Trophoblast cell (in vitro differentiated cells and primary cell): ENCODE measurements around the gene ROR1.
A peak's percentile ranks its signal among the peaks of the same experiment; 100 is the strongest.

Source experiments
- DNase-seq, 2 donors: peaks; one replicate each; pipeline ENCODE4 v3.0.0-alpha.2; 2016
- H2AFZ ChIP-seq: 2 replicates; pipeline ENCODE4 v1.6.1; 2013; ENCODE audit warnings: low read length, moderate library complexity, mild to moderate bottlenecking; ENCODE audit not compliant: insufficient read depth, poor library complexity
- H2AK5ac ChIP-seq: 2 replicates; pipeline ENCODE4 v1.6.1; 2013; ENCODE audit warnings: mild to moderate bottlenecking, low read length
- H2BK120ac ChIP-seq: 2 replicates; pipeline ENCODE4 v1.6.1; 2013; ENCODE audit warnings: low read length, mild to moderate bottlenecking, moderate library complexity; ENCODE audit not compliant: insufficient read depth, poor library complexity
- H2BK12ac ChIP-seq: 2 replicates; pipeline ENCODE4 v1.6.1; 2013; ENCODE audit warnings: mild to moderate bottlenecking, low read length, moderate library complexity
- H2BK5ac ChIP-seq: 2 replicates; pipeline ENCODE4 v1.6.1; 2013; ENCODE audit warnings: low read length, low read depth, moderate library complexity, mild to moderate bottlenecking; ENCODE audit not compliant: poor library complexity
- H3K14ac ChIP-seq: 2 replicates; pipeline ENCODE4 v1.6.1; 2013; ENCODE audit warnings: mild to moderate bottlenecking, low read length
- H3K18ac ChIP-seq: 2 replicates; pipeline ENCODE4 v1.6.1; 2013; ENCODE audit warnings: mild to moderate bottlenecking, low read length
- H3K23ac ChIP-seq: 2 replicates; pipeline ENCODE4 v1.6.1; 2013; ENCODE audit warnings: low read length
- H3K27ac ChIP-seq: 2 replicates; pipeline ENCODE4 v1.5.1; 2013; ENCODE audit warnings: low read depth, mild to moderate bottlenecking, inconsistent platforms, low read length, moderate library complexity
- H3K27me3 ChIP-seq: 2 replicates; pipeline ENCODE4 v1.6.1; 2013; ENCODE audit warnings: inconsistent platforms, mild to moderate bottlenecking, low read length, moderate library complexity; ENCODE audit not compliant: insufficient read depth
- H3K36me3 ChIP-seq, 2 experiments: 1 replicate in 1 of 2; 2 replicates in 1 of 2; pipeline ENCODE4 v1.6.1; 2013; ENCODE audit warnings: low read length in 2 of 2, mild to moderate bottlenecking in 2 of 2, moderate library complexity in 1 of 2; ENCODE audit not compliant: insufficient read depth in 2 of 2, control insufficient read depth in 1 of 2
- H3K4ac ChIP-seq: 2 replicates; pipeline ENCODE4 v1.6.1; 2013; ENCODE audit warnings: low read depth, mild to moderate bottlenecking, low read length, moderate library complexity
- H3K4me1 ChIP-seq, 2 experiments: 1 replicate in 1 of 2; 2 replicates in 1 of 2; pipeline ENCODE4 v1.6.1; 2013; ENCODE audit warnings: low read length in 2 of 2, mild to moderate bottlenecking in 2 of 2, moderate library complexity in 1 of 2; ENCODE audit not compliant: insufficient read depth in 2 of 2, control insufficient read depth in 1 of 2
- H3K4me2 ChIP-seq: 2 replicates; pipeline ENCODE4 v1.6.1; 2013; ENCODE audit warnings: inconsistent platforms, mild to moderate bottlenecking, low read length, moderate library complexity
- H3K4me3 ChIP-seq: 2 replicates; pipeline ENCODE4 v1.5.1; 2013; ENCODE audit warnings: mild to moderate bottlenecking, low read depth, low read length, inconsistent platforms
- H3K79me1 ChIP-seq: one replicate; pipeline ENCODE4 v1.6.1; 2013; ENCODE audit warnings: low read length
- H3K79me2 ChIP-seq: 2 replicates; pipeline ENCODE4 v1.6.1; 2013; ENCODE audit warnings: low read length, mild to moderate bottlenecking; ENCODE audit not compliant: control insufficient read depth, insufficient read depth, poor library complexity
- H3K9ac ChIP-seq: 2 replicates; pipeline ENCODE4 v1.6.1; 2013; ENCODE audit warnings: mild to moderate bottlenecking, low read length
- H3K9me3 ChIP-seq: 2 replicates; pipeline ENCODE4 v1.6.1; 2013; ENCODE audit warnings: low read depth, mild to moderate bottlenecking, control low read depth, inconsistent platforms, low read length; ENCODE audit not compliant: insufficient read depth
- H4K12ac ChIP-seq: 2 replicates; pipeline ENCODE4 v1.6.1; 2013; ENCODE audit warnings: low read depth, mild to moderate bottlenecking, low read length, moderate library complexity
- H4K8ac ChIP-seq: 2 replicates; pipeline ENCODE4 v1.6.1; 2013; ENCODE audit warnings: low read depth, mild to moderate bottlenecking, low read length, moderate library complexity
- H4K91ac ChIP-seq: one replicate; pipeline ENCODE4 v1.6.1; 2013; ENCODE audit warnings: low read depth, mild to moderate bottlenecking, low read length, moderate library complexity
- WGBS: extraction: QIAGEN DNeasy Blood & Tissue Kit; methylation state at CpG from one replicate; pipeline ENCODE4 v1.1.7; 2013; ENCODE audit warnings: missing lambda C conversion rate; ENCODE audit not compliant: insufficient read length, insufficient coverage; ENCODE audit errors: extremely low coverage; 5-methylcytosine and 5-hydroxymethylcytosine counted together

Gene ROR1

DNA sequence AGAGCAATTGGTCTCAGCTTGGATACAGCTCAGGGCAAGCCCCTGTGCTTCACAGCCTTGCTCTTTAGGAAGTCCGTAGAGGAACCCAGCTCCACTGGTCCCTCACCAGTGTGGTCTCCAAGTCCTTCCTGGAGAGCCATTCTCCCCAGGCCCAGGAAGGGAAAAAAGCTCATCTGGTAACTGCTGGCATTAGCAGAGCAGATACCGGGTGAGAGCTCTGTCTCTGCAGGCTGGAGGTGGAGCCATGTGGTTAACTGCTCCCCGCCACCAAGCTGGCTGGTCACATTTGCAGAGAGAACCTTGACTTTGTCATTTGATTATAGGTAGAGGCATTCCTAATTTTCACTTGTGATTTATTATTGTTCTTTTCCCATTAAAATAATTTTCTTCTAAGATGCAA lies 169.6 kb downstream of the ROR1 start:
- H3K27me3 ChIP-seq = no peaks in the 10 kb centered on the region
- no peak overlapping the region for H3K23ac ChIP-seq
- peaks cover 2% of the 10 kb centered on the region for H3K79me1 ChIP-seq
- H3K27ac ChIP-seq = no peak overlapping the region
- no peak overlapping the region for H3K4me3 ChIP-seq
- H3K4me2 ChIP-seq = no peak overlapping the region
- WGBS = no CpG with 5 or more reads among the region's 3 CpGs
- no peak overlapping the region for H4K12ac ChIP-seq
- no peak overlapping the region for H3K4ac ChIP-seq
- no peak overlapping the region for H2BK5ac ChIP-seq
- H3K36me3 ChIP-seq = no peaks in the 10 kb centered on the region
- H3K79me2 ChIP-seq = no peaks in the 10 kb centered on the region
- H2AFZ ChIP-seq = peak overlapping the region; percentile 1
- no peak overlapping the region for H2AK5ac ChIP-seq
- peak overlapping the region; percentile 12 for H2BK12ac ChIP-seq
- H4K91ac ChIP-seq = peak overlapping the region; percentile 5
- peak overlapping the region; percentile 27 for H3K14ac ChIP-seq
- no peak for DNase-seq
- no peak overlapping the region for H2BK120ac ChIP-seq
- peak overlapping the region; percentile 22 for H3K18ac ChIP-seq
- H3K4me1 ChIP-seq = peaks cover 6 to 13% of the 10 kb centered on the region in 2 experiments
- H3K9ac ChIP-seq = no peak overlapping the region
- H4K8ac ChIP-seq = no peak overlapping the region
- no peaks in the 10 kb centered on the region for H3K9me3 ChIP-seq

DNA sequence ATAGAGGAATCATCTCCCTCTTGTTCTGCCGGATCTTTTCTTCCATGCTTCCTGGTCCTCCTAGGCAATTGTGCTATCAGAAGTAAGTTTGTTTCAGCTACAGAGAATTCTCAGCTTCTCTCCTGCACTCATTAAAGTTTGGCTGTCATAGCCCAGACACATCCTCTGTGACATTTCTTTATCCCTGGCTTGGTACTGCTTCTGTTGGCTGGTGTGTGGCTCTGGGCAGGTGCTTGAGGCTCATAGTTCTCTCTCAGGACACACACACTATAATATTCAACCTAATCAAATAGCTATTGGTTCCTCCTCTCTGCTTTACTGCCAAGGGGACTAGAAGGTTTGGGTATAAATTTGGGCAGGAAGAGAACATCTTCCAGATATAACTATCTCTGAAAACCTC lies 172.1 kb downstream of the ROR1 start:
- Histone ChIP-seq H2AK5ac (no peak overlapping the region), H3K9ac (no peak overlapping the region), H3K4me1 (peaks cover 8 to 14% of the 10 kb centered on the region in 2 experiments), H2AFZ (no peak overlapping the region), H2BK12ac (no peak overlapping the region), H3K79me2 (no peaks in the 10 kb centered on the region), H3K79me1 (peaks cover 3% of the 10 kb centered on the region), H4K12ac (no peak overlapping the region), H3K9me3 (no peaks in the 10 kb centered on the region), H3K18ac (no peak overlapping the region), H3K4me2 (no peak overlapping the region), H3K36me3 (no peaks in the 10 kb centered on the region), H2BK5ac (no peak overlapping the region), H2BK120ac (no peak overlapping the region), H3K14ac (no peak overlapping the region), H4K91ac (no peak overlapping the region), H3K4ac (no peak overlapping the region), H3K27me3 (no peaks in the 10 kb centered on the region), H3K23ac (no peak overlapping the region), H3K27ac (no peak overlapping the region), H4K8ac (no peak overlapping the region), H3K4me3 (no peak overlapping the region)
- WGBS = no CpG with 5 or more reads among the region's 1 CpG
- no peak for DNase-seq

DNA sequence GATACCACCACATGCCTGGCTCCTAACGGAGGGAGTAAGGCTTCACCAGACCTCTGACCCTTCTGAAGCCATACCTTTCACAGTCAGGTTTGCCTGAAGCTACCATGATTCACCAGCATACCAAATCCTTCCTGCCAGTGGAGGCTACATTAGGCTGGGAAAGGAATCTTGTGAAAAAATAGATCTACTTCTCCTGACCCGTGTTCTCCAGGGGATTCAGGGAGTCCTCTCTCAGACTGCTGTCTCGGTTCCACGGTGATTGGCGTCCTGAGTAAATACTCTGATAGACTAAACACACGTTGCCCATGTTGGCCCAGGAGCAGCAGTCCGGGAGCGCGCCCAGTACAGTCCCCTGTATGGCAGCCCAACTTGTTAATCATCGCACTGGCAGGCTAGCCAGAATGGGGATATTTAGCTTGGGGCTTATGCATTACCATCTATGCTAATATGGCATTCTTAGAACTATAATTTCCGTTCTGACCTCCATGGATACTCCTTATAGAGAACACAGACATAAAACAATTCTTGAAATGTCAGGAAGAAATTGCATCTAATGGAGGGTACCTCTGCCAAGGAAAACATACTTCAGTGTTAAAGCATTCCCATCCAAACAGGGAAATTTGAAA lies 173.2 kb downstream of the ROR1 start:
- Histone ChIP-seq H3K9ac (no peak overlapping the region), H3K18ac (no peak overlapping the region), H3K14ac (no peak overlapping the region), H2BK5ac (no peak overlapping the region), H2AK5ac (no peak overlapping the region), H3K23ac (no peak overlapping the region), H3K4me1 (peaks cover 8 to 14% of the 10 kb centered on the region in 2 experiments), H3K36me3 (no peaks in the 10 kb centered on the region), H3K79me2 (no peaks in the 10 kb centered on the region), H4K91ac (no peak overlapping the region), H3K4me3 (no peak overlapping the region), H3K27me3 (no peaks in the 10 kb centered on the region), H2BK12ac (no peak overlapping the region), H3K79me1 (peaks cover 3% of the 10 kb centered on the region), H2AFZ (no peak overlapping the region), H4K8ac (no peak overlapping the region), H3K4me2 (no peak overlapping the region), H4K12ac (no peak overlapping the region), H3K27ac (peak overlapping the region; percentile 34), H3K4ac (no peak overlapping the region), H3K9me3 (no peaks in the 10 kb centered on the region), H2BK120ac (no peak overlapping the region)
- WGBS = no CpG with 5 or more reads among the region's 11 CpGs
- peak; percentile 75 to 77 for DNase-seq

DNA sequence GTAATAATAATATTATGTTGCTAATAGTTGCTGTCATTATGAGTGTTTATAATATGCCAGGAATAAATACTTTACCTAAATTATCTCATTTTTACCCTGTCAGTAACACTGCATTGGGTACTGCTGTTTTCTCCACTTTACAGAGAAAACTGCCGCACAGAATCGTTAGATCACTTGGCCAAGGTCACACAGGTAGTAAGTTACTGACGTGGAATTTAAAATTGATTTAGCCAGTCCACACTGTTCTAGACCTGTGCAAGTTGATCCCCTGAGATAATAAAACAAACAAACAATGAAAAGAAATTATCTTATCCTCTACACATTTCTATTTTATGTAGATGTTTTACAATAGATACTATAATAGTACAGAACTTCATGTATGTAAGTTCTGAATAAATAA lies 174.1 kb downstream of the ROR1 start:
- H2AFZ ChIP-seq = no peak overlapping the region
- H3K4ac ChIP-seq = no peak overlapping the region
- H3K18ac ChIP-seq = no peak overlapping the region
- H2AK5ac ChIP-seq = no peak overlapping the region
- no peaks in the 10 kb centered on the region for H3K36me3 ChIP-seq
- peaks cover 8 to 14% of the 10 kb centered on the region in 2 experiments for H3K4me1 ChIP-seq
- no peak overlapping the region for H4K8ac ChIP-seq
- WGBS = no CpG with 5 or more reads among the region's 3 CpGs
- no peaks in the 10 kb centered on the region for H3K79me2 ChIP-seq
- H2BK12ac ChIP-seq = no peak overlapping the region
- no peak for DNase-seq
- H3K27ac ChIP-seq = no peak overlapping the region
- no peak overlapping the region for H3K14ac ChIP-seq
- no peaks in the 10 kb centered on the region for H3K27me3 ChIP-seq
- no peak overlapping the region for H3K9ac ChIP-seq
- H4K12ac ChIP-seq = no peak overlapping the region
- no peak overlapping the region for H4K91ac ChIP-seq
- no peak overlapping the region for H3K23ac ChIP-seq
- no peak overlapping the region for H2BK5ac ChIP-seq
- no peak overlapping the region for H2BK120ac ChIP-seq
- H3K9me3 ChIP-seq = no peaks in the 10 kb centered on the region
- no peak overlapping the region for H3K4me2 ChIP-seq
- H3K79me1 ChIP-seq = peaks cover 3% of the 10 kb centered on the region
- no peak overlapping the region for H3K4me3 ChIP-seq
